GM19035 (cell line): Measurements from ENCODE around the gene CCL11.
"Not testable (repeated sequence)": the region's sequence is repeated elsewhere in the genome, so short reads cannot be mapped to it uniquely, and the experiment has no call there.

Experiments used
- ATAC-seq: cut with Tn5 transposase; IDR thresholded peaks from one replicate; pipeline ENCODE4 v1.9.1; 2021; ENCODE audit not compliant: unreplicated experiment

The CCL11 gene

DNA sequence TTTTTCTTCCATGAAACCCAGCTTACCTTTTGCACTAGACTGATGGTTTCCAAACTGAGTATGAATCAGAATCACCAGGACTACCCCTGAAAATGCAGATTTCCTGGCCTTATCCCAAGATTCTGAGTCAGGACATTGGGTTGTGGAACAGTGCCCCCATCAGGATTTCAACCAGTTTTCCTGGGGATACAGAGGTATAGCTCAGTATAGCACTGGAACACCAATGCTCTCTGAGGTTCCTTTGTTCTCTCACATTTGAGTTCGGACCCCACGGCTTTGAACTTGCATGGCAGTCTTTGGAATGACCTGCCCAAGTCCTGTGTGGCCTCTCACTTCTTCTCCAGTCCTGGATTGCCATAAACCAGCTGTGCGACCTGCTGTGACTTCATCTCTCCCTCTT, 20.9 kb downstream of the CCL11 start:
- no peak for ATAC-seq

DNA sequence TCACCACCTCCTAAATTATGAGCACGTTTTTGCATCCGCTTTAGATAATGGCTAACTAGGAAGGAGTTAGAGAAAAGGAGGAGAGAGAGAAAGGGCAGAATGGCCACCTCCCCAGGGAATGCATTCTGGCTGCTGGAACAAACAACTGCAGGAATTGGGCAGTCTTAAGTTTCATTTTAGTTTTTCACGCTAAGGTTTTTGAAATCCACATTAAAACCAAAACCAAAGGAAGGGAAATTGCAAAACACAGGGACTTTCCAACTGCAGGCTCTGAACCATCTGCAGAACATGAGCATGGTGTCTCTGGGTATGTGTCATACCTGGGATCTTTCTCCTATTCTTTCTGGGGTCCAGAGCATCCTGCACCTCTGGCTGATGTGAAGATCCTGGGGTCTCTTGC, 21.6 kb downstream of the CCL11 start:
- ATAC-seq, result no peak

DNA sequence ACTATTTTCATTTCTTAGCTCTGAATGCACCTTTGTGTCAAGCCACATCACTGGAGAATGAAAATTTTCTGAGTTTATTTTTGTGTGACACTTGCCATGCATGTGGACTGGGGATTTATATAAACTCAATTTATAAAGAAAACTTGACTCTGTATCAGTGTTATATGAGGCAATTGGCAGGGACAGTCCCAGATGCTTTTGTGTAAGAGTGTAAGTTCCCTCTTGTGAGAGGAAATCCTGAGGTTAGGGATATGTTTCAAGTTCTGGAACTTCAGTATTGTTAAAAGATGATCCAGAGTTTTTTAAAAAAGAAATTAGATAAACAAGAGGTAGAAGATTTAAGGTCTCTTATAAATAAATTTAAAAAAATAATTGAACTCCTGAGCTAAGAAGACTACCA, 22.8 kb downstream of the CCL11 start:
- ATAC-seq, result no peak

DNA sequence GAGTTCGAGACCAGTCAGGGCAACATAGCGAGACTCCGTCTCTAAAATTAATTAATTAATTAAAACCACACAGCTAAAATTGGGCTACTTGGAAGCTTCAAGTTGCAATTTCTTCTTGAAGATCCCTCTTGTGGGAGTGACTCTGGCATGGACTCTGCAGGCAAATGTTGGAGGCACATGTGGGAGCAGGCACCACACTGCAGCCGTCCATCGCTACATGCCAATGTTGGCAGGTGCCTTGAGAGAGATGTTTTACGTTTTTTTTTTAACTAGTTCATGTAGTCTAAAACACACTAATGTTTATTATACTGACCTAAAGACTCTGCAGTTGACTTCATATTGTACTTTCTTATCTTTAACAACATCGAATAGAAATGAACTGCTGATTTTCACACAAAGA, 25.7 kb downstream of the CCL11 start:
- ATAC-seq, result no peak

DNA sequence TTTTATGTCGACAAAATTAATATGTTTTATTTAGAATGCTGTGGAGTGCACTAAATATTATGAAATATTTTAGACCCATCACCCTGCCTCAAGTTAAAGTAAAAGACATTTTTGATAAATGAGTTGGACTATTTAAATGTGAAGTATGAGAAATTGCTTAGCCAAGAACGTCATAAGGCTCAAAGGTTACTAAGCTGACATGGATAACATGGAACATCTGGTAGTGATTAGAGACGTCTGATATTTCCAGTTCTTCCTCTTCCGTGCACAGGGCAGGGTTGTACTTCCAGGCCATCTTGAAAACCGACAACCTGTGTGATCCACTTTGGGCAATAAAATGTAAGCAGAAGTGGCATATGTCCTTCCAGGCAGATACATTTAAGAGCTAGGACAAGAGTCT, 26.5 kb downstream of the CCL11 start:
- no peak for ATAC-seq

DNA sequence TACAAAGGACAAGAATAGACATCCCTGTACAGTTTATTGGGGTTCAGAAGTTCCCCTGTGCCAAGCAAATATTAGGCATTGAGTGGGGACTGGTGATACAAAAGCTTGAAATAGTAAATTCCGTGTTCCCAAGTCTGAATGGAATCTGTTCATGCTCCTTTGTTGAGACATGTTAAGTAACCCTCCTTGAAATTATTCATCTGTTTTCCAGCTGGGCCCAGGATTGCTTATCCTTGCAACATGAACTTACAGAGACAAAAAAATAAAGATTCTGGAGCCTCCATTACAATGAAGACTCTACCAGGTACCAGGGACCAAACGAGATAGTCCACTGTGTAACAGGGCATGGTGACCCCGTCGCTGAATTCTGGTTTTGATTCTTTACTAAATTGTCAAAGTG, 27.6 kb downstream of the CCL11 start:
- ATAC-seq, result no peak

DNA sequence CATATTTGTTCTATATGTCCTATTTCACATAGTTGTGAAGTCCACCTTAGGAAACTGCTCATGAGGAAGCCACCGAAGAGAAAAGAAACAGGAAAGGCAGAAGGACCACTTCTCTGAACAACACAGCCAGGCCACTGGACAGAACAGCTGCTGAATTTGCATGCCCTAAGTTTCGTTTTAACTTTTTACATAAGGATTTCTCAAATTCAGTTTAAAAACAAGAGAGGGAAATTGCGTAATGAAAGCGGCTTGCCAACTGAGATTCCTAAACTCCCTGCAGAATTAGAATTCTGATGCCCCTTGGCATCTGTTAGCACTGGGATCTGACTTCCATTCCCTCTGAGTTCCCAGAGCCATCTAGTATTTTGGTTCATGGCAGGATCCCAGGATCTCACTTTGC, 28.7 kb downstream of the CCL11 start:
- ATAC-seq, result no peak

DNA sequence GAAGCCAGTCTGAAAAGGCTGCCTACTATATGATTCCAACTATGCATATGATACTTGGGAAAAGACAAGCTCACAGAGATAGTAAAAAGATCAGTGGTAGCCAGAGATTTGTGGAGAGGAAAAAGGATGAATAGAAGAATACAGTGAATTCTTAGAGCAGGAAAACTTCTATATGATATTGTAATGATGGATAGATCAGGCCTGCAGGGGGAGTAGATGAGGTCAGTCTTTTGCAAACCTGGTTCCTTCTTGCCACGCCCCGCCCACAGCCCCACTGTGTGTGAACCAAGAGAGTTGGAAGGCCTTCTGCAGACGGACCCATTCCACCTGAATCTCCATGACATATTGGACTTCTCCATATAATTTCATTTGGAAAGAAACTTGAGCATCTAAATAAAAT, 32.9 kb downstream of the CCL11 start:
- no peak for ATAC-seq

DNA sequence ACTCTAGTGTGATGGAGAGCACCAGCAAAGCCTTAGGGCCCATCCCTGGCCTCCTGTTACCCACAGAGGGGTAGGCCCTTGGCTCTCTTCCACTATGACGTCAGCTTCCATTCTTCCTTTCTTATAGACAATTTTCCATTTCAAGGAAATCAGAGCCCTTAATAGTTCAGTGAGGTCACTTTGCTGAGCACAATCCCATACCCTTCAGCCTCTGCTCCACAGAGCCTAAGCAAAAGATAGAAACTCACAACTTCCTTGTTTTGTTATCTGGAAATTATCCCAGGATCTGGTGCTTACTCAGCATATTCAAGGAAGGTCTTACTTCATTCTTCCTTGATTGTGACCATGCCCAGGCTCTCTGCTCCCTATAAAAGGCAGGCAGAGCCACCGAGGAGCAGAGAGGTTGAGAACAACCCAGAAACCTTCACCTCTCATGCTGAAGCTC, 33.5 kb downstream of the CCL11 start, which contains the start of gene CCL8:
Gene CCL8, plus strand, starts transcription at position 397 of the 445 bp plus-strand sequence. CDS start 67 bp downstream, outside the sequence.
- no peak for ATAC-seq

DNA sequence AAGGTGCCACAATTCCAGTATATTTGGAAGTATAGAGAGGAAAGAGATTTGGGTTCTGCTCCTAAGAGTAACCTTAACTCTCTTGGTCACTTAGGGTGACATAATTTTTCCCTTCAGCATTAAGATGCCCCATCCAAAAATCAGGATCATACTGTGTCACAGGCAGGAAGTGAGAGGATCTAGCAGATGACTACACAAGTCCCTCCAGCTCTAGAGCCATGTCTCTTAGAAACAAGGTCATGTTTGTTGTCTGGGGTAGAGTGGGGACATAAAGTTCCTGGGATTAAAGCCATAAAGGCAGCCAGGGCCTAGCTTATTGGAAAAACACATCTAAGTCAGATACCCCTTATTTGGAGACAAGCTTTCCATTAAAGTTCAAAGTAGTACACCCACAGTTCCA, 36.4 kb downstream of the CCL11 start:
- no peak for ATAC-seq

DNA sequence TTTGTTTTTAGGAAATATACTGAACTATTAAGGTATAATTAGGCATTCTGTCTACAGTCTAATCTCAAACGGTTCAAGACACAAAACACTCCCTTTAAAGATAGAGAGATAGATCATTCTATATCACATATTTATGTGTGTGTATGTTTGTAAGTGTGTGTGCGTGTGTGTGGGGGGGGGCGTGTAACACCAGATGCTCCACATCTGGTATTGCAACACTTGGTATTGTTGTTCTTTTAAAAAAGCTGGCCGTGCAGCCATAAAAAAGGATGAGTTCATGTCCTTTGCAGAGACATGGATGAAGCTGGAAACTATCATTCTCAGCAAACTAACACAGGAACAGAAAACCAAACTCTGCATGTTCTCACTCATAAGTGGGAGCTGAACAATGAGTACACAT, 42.0 kb downstream of the CCL11 start:
- ATAC-seq, result not testable (repeated sequence)

DNA sequence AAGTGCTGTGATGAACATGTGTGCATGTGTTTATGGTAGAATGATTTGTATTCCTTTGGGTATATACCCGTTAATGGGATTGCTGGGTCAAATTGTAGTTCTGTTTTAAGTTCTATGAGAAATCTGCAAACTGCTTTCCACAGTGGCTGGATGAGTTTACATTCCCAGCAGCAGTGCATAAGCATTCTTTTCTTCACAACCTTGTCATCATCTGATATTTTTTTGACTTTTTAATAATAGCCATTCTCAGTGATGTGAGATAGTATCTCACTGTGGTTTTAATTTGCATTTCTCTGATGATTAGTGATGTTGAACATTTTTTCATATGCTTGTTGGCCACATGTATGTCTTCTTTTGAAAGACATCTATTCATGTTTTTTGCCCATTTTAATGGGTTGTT, 52.2 kb downstream of the CCL11 start:
- no peak for ATAC-seq
